Measurements from ENCODE around the gene MUC6. TPM values are rescaled to one million over a fixed set of nuclear protein-coding genes. Genes with fewer than 3 reads are reported as not detected.

MUC6 gene
- total and polyA plus RNA-seq, 12 donors: 0.01 to 0.07 TPM; not detected in 10

GRCh38 chr11:1040428-1041148 lies 4.1 kb upstream of the MUC6 start:
- peaks cover 0 to 6% (median 0%) of the 10 kb centered on the region in 11 donors for H3K9me3 ChIP-seq
- TF ChIP-seq, protein P1, sequence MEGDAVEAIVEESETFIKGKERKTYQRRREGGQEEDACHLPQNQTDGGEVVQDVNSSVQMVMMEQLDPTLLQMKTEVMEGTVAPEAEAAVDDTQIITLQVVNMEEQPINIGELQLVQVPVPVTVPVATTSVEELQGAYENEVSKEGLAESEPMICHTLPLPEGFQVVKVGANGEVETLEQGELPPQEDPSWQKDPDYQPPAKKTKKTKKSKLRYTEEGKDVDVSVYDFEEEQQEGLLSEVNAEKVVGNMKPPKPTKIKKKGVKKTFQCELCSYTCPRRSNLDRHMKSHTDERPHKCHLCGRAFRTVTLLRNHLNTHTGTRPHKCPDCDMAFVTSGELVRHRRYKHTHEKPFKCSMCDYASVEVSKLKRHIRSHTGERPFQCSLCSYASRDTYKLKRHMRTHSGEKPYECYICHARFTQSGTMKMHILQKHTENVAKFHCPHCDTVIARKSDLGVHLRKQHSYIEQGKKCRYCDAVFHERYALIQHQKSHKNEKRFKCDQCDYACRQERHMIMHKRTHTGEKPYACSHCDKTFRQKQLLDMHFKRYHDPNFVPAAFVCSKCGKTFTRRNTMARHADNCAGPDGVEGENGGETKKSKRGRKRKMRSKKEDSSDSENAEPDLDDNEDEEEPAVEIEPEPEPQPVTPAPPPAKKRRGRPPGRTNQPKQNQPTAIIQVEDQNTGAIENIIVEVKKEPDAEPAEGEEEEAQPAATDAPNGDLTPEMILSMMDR (IDR thresholded peaks at IDR 0.05): no peak
- peaks cover 0 to 56% (median 32%) of the 10 kb centered on the region in 7 donors for H3K27me3 ChIP-seq
- H3K4me3 ChIP-seq: no peak overlapping the region
- H3K27ac ChIP-seq: no peak overlapping the region
- ATAC-seq (no peak), DNase-seq (no peak)
- intact Hi-C loops (cut with DNase I): loop anchor here in 2 of 10 donors (10.0 kb wide), 2 partner anchors 116 to 186 kb away; partner anchors contain the start of gene AP2A2 (in 1 of the 2)
- H3K4me1 ChIP-seq: peaks cover 0 to 4% (median 0%) of the 10 kb centered on the region in 9 donors
- H3K36me3 ChIP-seq: no peaks in the 10 kb centered on the region
- WGBS, 2 donors: 75 to 86% methylated on average over 16 of the region's 16 CpGs

- intact Hi-C loops (cut with DNase I): loop anchor here in 2 of 10 donors (10.0 kb wide), 2 partner anchors 115 to 185 kb away; partner anchors contain the start of gene AP2A2 (in 1 of the 2)
- H3K9me3 ChIP-seq: peaks cover 0 to 3% (median 0%) of the 10 kb centered on the region in 11 donors
- 80 to 85% methylated on average over 32 of the region's 32 CpGs for WGBS, 2 donors
- H3K4me3 ChIP-seq: no peak overlapping the region
- TF ChIP-seq, protein P1 (IDR thresholded peaks at IDR 0.05): no peak
- DNase-seq (peak in 1 of 2 donors; percentile 12), ATAC-seq (no peak)
- peaks cover 0 to 4% (median 0%) of the 10 kb centered on the region in 9 donors for H3K4me1 ChIP-seq
- H3K27me3 ChIP-seq: peaks cover 0 to 57% (median 37%) of the 10 kb centered on the region in 7 donors
- H3K36me3 ChIP-seq: no peaks in the 10 kb centered on the region
- H3K27ac ChIP-seq: no peak overlapping the region
These were observed 3.2 kb upstream of the MUC6 start for GRCh38 chr11:1039481-1040427.

GRCh38 chr11:1038921-1039320 lies 2.4 kb upstream of the MUC6 start:
- peaks cover 0 to 4% (median 0%) of the 10 kb centered on the region in 9 donors for H3K4me1 ChIP-seq
- peak in 1 of 2 donors; percentile 2 for DNase-seq
- no peak for ATAC-seq
- H3K27me3 ChIP-seq: peaks cover 0 to 57% (median 37%) of the 10 kb centered on the region in 7 donors
- H3K36me3 ChIP-seq: no peaks in the 10 kb centered on the region
- WGBS, 2 donors: 93 to 94% methylated on average over 12 of the region's 12 CpGs
- no peak overlapping the region for H3K27ac ChIP-seq
- H3K4me3 ChIP-seq: no peak overlapping the region
- TF ChIP-seq, protein P1 (IDR thresholded peaks at IDR 0.05): no peak
- intact Hi-C loops (cut with DNase I): no loop called here
- no peaks in the 10 kb centered on the region for H3K9me3 ChIP-seq

- peaks cover 0 to 4% (median 0%) of the 10 kb centered on the region in 9 donors for H3K4me1 ChIP-seq
- DNase-seq: peak in 1 of 2 donors; percentile 5
These were observed 1.8 kb upstream of the MUC6 start for GRCh38 chr11:1038361-1038760.

More at GRCh38 chr11:1038361-1038760, 1.8 kb upstream of the MUC6 start:
- H3K27ac ChIP-seq: no peak overlapping the region
- intact Hi-C loops (cut with DNase I): no loop called here
- H3K36me3 ChIP-seq: no peaks in the 10 kb centered on the region
- no peak for ATAC-seq
- TF ChIP-seq, protein P1 (IDR thresholded peaks at IDR 0.05): no peak
- H3K27me3 ChIP-seq: peaks cover 0 to 56% (median 37%) of the 10 kb centered on the region in 7 donors
- WGBS, 2 donors: 79% methylated on average over 10 of the region's 10 CpGs
- no peaks in the 10 kb centered on the region for H3K9me3 ChIP-seq
- no peak overlapping the region for H3K4me3 ChIP-seq

Measured in heart right ventricle (tissue), 16 donors.